VCaP (cell line): ENCODE results near the gene TEPSIN.
A peak's percentile ranks its signal among the peaks of the same experiment; 100 is the strongest.

ENCODE experiments used
- H3K27ac ChIP-seq: fragments of 450-650 bp; 2 replicates; pipeline ENCODE4 v1.5.1; 2017
- CTCF ChIP-seq: fragments of 450-650 bp; conservative IDR thresholded peaks from 2 replicates; pipeline ENCODE4 v1.5.1; 2017; ENCODE audit warnings: mild to moderate bottlenecking, moderate library complexity

TEPSIN gene

GRCh38 chr17:81221371-81221841 lies 17.4 kb downstream of the TEPSIN start:
- H3K27ac ChIP-seq, result peak overlapping the region; percentile 78; the same call in 1 of the 2 replicates
- TF ChIP-seq CTCF, result no peak

- no peak for TF ChIP-seq CTCF
These were observed 19.2 kb downstream of the TEPSIN start for GRCh38 chr17:81219476-81220180.

DNA sequence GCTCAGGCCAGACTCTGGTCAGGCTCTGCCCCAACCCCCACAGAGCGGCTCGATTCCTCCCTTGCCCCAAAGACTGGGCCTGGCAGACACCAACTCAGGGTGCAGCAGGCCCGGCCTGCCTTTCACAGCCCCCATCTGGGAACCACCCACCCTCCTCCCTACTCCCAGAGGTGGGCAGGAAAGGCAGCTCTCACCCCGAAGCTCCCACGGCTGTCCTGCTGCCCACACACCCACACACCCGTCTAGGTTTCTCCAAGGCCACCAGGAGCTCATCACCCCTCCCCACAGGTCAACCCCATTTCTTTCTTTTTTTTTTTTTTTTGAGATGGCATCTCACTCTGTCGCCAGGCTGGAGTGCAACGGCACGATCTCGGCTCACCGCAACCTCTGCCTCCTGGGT lies 19.9 kb downstream of the TEPSIN start:
- no peak overlapping the region for H3K27ac ChIP-seq
- TF ChIP-seq CTCF, result no peak

More at GRCh38 chr17:81219476-81220180, 19.2 kb downstream of the TEPSIN start:
- H3K27ac ChIP-seq, result no peak overlapping the region

GRCh38 chr17:81218459-81218858 lies 20.4 kb downstream of the TEPSIN start:
- H3K27ac ChIP-seq, result no peak overlapping the region
- no peak for TF ChIP-seq CTCF

- H3K27ac ChIP-seq, result no peak overlapping the region
- no peak for TF ChIP-seq CTCF
These were observed 21.4 kb downstream of the TEPSIN start for GRCh38 chr17:81217491-81217890.

- no peak overlapping the region for H3K27ac ChIP-seq
These were observed 24.9 kb downstream of the TEPSIN start for GRCh38 chr17:81213978-81214377.

GRCh38 chr17:81212365-81212764 lies 26.5 kb downstream of the TEPSIN start:
- no peak for TF ChIP-seq CTCF
- no peak overlapping the region for H3K27ac ChIP-seq

More at GRCh38 chr17:81213978-81214377, 24.9 kb downstream of the TEPSIN start:
- TF ChIP-seq CTCF, result no peak
